ENCODE measurements around the gene TCEAL9. TPM values are rescaled to one million over a fixed set of nuclear protein-coding genes. Genes with fewer than 3 reads are reported as not detected.

The TCEAL9 gene
- total RNA-seq, 1 donor from 2014 or later, result 45.4 TPM

- Histone ChIP-seq H3K27ac (no peak overlapping the region), H3K9me3 (no peaks in the 10 kb centered on the region), H3K4me1 (no peaks in the 10 kb centered on the region), H3K27me3 (no peaks in the 10 kb centered on the region), H3K36me3 (no peaks in the 10 kb centered on the region), H3K4me3 (no peak overlapping the region)
- ATAC-seq (no peak), DNase-seq (no peak)
- intact Hi-C loops (cut with DNase I), result no loop called here
- no peak for TF ChIP-seq CTCF (IDR thresholded peaks at IDR 0.05)
These were observed 43.4 kb downstream of the TCEAL9 start for GRCh38 chrX:103399744-103400143.

- ATAC-seq, result no peak
- intact Hi-C loops (cut with DNase I), result no loop called here
These were observed 44.6 kb downstream of the TCEAL9 start for GRCh38 chrX:103400931-103401330.

GRCh38 chrX:103404231-103405008 is 48.1 kb downstream of the TCEAL9 start:
- ATAC-seq (peak; percentile 87), DNase-seq (peak; percentile 69)
- peak overlapping the region; percentile 49 for H3K4me3 ChIP-seq

More at GRCh38 chrX:103400931-103401330, 44.6 kb downstream of the TCEAL9 start:
- Histone ChIP-seq H3K27ac (no peak overlapping the region), H3K9me3 (no peaks in the 10 kb centered on the region), H3K27me3 (no peaks in the 10 kb centered on the region), H3K4me3 (no peak overlapping the region), H3K4me1 (no peaks in the 10 kb centered on the region), H3K36me3 (no peaks in the 10 kb centered on the region)
- no peak for TF ChIP-seq CTCF (IDR thresholded peaks at IDR 0.05)
- no peak for DNase-seq

GRCh38 chrX:103405009-103405333 is 48.7 kb downstream of the TCEAL9 start:
- Histone ChIP-seq H3K9me3 (no peaks in the 10 kb centered on the region), H3K4me3 (peak overlapping the region; percentile 49), H3K27ac (peak overlapping the region; percentile 63), H3K4me1 (no peaks in the 10 kb centered on the region), H3K36me3 (no peaks in the 10 kb centered on the region), H3K27me3 (no peaks in the 10 kb centered on the region)
- ATAC-seq (no peak), DNase-seq (no peak)
- intact Hi-C loops (cut with DNase I), result no loop called here
- no peak for TF ChIP-seq CTCF (IDR thresholded peaks at IDR 0.05)

More at GRCh38 chrX:103404231-103405008, 48.1 kb downstream of the TCEAL9 start:
- H3K4me1 ChIP-seq, result no peaks in the 10 kb centered on the region
- intact Hi-C loops (cut with DNase I), result no loop called here
- no peaks in the 10 kb centered on the region for H3K9me3 ChIP-seq
- no peak for TF ChIP-seq CTCF (IDR thresholded peaks at IDR 0.05)
- H3K36me3 ChIP-seq, result no peaks in the 10 kb centered on the region
- no peaks in the 10 kb centered on the region for H3K27me3 ChIP-seq
- H3K27ac ChIP-seq, result peak overlapping the region; percentile 63

- Histone ChIP-seq H3K9me3 (no peaks in the 10 kb centered on the region), H3K4me1 (no peaks in the 10 kb centered on the region), H3K36me3 (no peaks in the 10 kb centered on the region), H3K27ac (no peak overlapping the region), H3K27me3 (no peaks in the 10 kb centered on the region), H3K4me3 (no peak overlapping the region)
- ATAC-seq, result no peak
- no peak for DNase-seq
- TF ChIP-seq CTCF (IDR thresholded peaks at IDR 0.05), result no peak
- intact Hi-C loops (cut with DNase I), result no loop called here
These were observed 50.0 kb downstream of the TCEAL9 start for GRCh38 chrX:103406256-103406655.

Data from upper lobe of right lung (tissue), 1 donor.